Nephron (organoid): Measurements from ENCODE around the gene MYOT.

Source experiments
- H3K27ac Mint-ChIP-seq, 3 experiments: 2 replicates each; pipeline ENCODE4 v1.8.0; 2020; ENCODE audit warnings: mixed read lengths in 3 of 3, mild to moderate bottlenecking in 2 of 3, moderate library complexity in 1 of 3
- H3K27me3 Mint-ChIP-seq: 2 replicates; pipeline ENCODE4 v1.8.0; 2021; ENCODE audit warnings: low read depth, mild to moderate bottlenecking, moderate library complexity, mixed read lengths
- H3K36me3 Mint-ChIP-seq: 2 replicates; pipeline ENCODE4 v1.8.0; 2020; ENCODE audit warnings: low read depth, mixed read lengths
- H3K4me1 Mint-ChIP-seq: 2 replicates; pipeline ENCODE4 v1.8.0; 2020; ENCODE audit warnings: mixed read lengths
- H3K4me3 Mint-ChIP-seq, 3 experiments: 2 replicates each; pipeline ENCODE4 v1.8.0; 2020; ENCODE audit warnings: mild to moderate bottlenecking in 3 of 3, mixed read lengths in 3 of 3, moderate library complexity in 2 of 3
- H3K9me3 Mint-ChIP-seq: 2 replicates; pipeline ENCODE4 v1.8.0; 2020; ENCODE audit warnings: mixed read lengths
- CTCF ChIP-seq, 3 experiments: fragments of 200-600 bp; sonication (generic); IDR thresholded peaks; one replicate each; pipeline ENCODE4 v1.5.0; 2021; ENCODE audit warnings: antibody characterized with exemption in 3 of 3; ENCODE audit not compliant: unreplicated experiment in 3 of 3

MYOT gene

DNA sequence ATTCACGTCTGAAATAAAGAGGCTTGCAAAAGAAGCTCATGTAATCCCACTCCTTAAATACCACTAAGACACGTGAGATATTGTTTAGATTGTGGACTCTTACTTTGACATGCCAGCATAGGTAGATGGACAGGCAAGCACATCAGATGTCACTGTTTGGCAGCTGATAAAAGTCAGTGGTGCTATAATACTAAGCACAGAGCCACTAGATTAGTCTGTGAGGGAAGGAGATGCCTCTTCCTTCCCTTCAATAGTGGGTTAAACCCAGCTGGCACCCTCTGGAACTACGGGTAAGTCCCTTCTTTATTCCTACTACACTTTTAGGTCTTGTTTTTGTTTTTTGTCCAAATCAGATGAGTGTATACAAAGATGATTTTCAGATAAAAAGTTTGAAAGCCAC is at the start of gene MYOT:
MYOT (plus strand) TSS at position 197 of the 400 bp plus-strand sequence. CDS start 2,792 bp downstream, outside the sequence.
- no peak for TF ChIP-seq CTCF (IDR thresholded peaks at IDR 0.05; ENCODE audit: unreplicated experiment in 3 of 3)
- no peaks in the 10 kb centered on the region for H3K9me3 Mint-ChIP-seq
- no peaks in the 10 kb centered on the region for H3K27me3 Mint-ChIP-seq
- H3K27ac Mint-ChIP-seq = no peak within 1 kb of the TSS
- H3K4me1 Mint-ChIP-seq = peaks cover 20% of the 10 kb centered on the region
- H3K36me3 Mint-ChIP-seq = no peaks in the 10 kb centered on the region
- H3K4me3 Mint-ChIP-seq = peak within 1 kb of the TSS; percentile 14 to 91 (median 83)

GRCh38 chr5:137819766-137820165 is 47.9 kb upstream of the MYOT start:
- H3K4me3 Mint-ChIP-seq = no peak overlapping the region
- H3K27me3 Mint-ChIP-seq = peaks cover 3% of the 10 kb centered on the region
- no peaks in the 10 kb centered on the region for H3K36me3 Mint-ChIP-seq
- no peak overlapping the region for H3K27ac Mint-ChIP-seq
- TF ChIP-seq CTCF (IDR thresholded peaks at IDR 0.05; ENCODE audit: unreplicated experiment in 3 of 3) = no peak
- H3K4me1 Mint-ChIP-seq = no peaks in the 10 kb centered on the region
- H3K9me3 Mint-ChIP-seq = no peaks in the 10 kb centered on the region

- Mint-ChIP-seq H3K27me3 (peaks cover 6% of the 10 kb centered on the region), H3K4me1 (peaks cover 4% of the 10 kb centered on the region), H3K36me3 (no peaks in the 10 kb centered on the region), H3K27ac (peak overlapping the region in 1 of 3 experiments; percentile 13), H3K4me3 (no peak overlapping the region), H3K9me3 (peaks cover 3% of the 10 kb centered on the region)
- TF ChIP-seq CTCF (IDR thresholded peaks at IDR 0.05; ENCODE audit: unreplicated experiment in 3 of 3) = peak; percentile 43 to 54 (median 50)
Measured at GRCh38 chr5:137822158-137822764, 45.4 kb upstream of the MYOT start.

DNA sequence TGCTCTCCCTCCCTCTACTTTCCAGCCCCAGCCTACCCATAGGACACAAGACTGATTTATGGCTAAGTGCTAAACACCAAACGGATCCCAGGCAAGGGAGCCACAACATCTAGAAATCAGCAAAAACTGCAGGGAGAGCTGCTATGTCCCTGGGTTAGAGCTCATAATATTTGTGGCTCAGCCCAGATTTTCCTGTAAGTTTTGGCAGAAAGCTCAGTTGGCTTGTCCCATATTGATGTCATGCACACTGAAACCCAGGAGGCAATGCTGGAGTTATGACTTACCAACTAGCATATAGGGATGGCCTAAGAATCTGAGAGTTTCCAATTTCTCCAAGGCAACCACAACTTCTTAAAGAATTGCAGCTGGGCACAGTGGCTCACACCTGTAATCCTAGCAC is 44.7 kb upstream of the MYOT start:
- H3K9me3 Mint-ChIP-seq = peaks cover 3% of the 10 kb centered on the region
- H3K4me1 Mint-ChIP-seq = peaks cover 8% of the 10 kb centered on the region
- no peak overlapping the region for H3K27ac Mint-ChIP-seq
- no peak overlapping the region for H3K4me3 Mint-ChIP-seq
- no peak for TF ChIP-seq CTCF (IDR thresholded peaks at IDR 0.05; ENCODE audit: unreplicated experiment in 3 of 3)
- H3K27me3 Mint-ChIP-seq = peaks cover 5% of the 10 kb centered on the region
- H3K36me3 Mint-ChIP-seq = no peaks in the 10 kb centered on the region

DNA sequence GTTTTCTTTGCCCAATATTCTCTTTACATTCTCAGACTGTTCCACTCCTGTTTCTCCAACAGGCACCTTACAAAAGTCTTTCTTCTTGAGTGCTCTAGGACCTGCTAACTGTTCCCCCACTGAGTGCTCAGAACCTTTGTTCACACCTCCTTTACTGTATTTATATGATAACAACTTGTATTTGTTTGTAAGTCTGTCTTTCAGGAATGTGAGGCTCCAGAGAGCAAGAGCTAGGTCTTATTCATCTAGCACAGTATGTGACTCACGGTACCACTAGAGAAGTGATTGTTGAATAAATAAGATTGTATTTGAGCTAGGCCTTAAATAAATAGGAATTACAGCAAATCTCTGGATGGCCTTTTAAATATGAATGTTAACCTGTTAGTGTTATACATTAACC is 42.5 kb upstream of the MYOT start:
- peaks cover 4% of the 10 kb centered on the region for H3K27me3 Mint-ChIP-seq
- H3K4me3 Mint-ChIP-seq = no peak overlapping the region
- peaks cover 17% of the 10 kb centered on the region for H3K4me1 Mint-ChIP-seq
- peaks cover 3% of the 10 kb centered on the region for H3K9me3 Mint-ChIP-seq
- H3K36me3 Mint-ChIP-seq = no peaks in the 10 kb centered on the region
- TF ChIP-seq CTCF (IDR thresholded peaks at IDR 0.05; ENCODE audit: unreplicated experiment in 3 of 3) = no peak
- H3K27ac Mint-ChIP-seq = no peak overlapping the region

DNA sequence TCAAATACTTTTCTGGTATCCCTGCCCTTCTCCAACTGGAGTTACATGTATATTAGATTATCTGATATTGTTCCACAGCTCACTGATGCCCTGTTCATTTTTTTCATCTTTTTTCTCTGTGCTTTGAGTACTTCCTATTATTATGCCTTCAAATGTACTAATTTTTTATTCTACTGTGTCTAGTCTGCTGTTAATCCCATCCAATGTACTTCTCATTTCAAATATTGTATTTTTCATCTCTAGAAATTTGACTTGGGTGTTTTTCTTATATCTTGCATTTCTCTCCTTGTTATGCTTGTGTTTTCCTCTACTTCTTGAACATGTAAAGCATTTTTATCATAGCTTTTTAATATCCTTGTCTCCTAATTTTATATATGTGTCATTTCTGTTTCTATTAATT is 41.6 kb upstream of the MYOT start:
- Mint-ChIP-seq H3K27me3 (peaks cover 4% of the 10 kb centered on the region), H3K36me3 (no peaks in the 10 kb centered on the region), H3K27ac (no peak overlapping the region), H3K9me3 (peaks cover 3% of the 10 kb centered on the region), H3K4me1 (peaks cover 17% of the 10 kb centered on the region), H3K4me3 (no peak overlapping the region)
- TF ChIP-seq CTCF (IDR thresholded peaks at IDR 0.05; ENCODE audit: unreplicated experiment in 3 of 3) = no peak
